Stimulated activated CD4-positive, alpha-beta T cell treated with anti-CD3 and anti-CD28 coated beads, Interleukin-12 subunit alpha, Interleukin-12 subunit beta, amount 100 ng/mL, for 24 hours (primary cell): ENCODE measurements around the gene TMEM117.

Experiments used
- DNase-seq, 2 experiments: peaks; one replicate each; pipeline ENCODE4 v3.0.0-alpha.2; 2020; ENCODE audit warnings: low read depth in 2 of 2

Gene TMEM117

GRCh38 chr12:44379831-44380230 is 544.0 kb downstream of the TMEM117 start:
- no peak for DNase-seq

- no peak for DNase-seq
Measured at GRCh38 chr12:44380861-44381260, 545.0 kb downstream of the TMEM117 start.

- DNase-seq = no peak
Measured at GRCh38 chr12:44381341-44381740, 545.5 kb downstream of the TMEM117 start.

DNA sequence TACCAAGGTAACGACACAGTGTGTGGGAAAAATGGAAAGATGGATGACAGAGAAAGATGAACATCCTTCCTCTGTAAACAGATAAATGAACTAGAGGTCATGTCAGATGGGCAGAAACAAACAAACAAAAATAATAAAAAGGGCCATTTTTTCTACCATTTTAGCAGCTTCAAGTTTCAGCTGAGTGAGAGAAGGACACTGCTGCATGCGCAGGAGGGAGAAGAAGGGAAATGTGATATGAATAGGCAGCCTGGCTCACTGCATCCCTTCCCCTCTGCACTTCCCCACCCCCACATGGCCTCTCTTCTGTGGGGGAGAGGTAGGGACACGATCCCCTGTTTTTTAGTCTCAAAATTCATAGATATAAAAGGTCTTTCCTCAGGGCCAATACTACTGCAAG is 548.3 kb downstream of the TMEM117 start:
- DNase-seq = no peak

GRCh38 chr12:44385964-44386363 is 550.1 kb downstream of the TMEM117 start:
- DNase-seq = no peak

- no peak for DNase-seq
Measured at GRCh38 chr12:44387581-44387980, 551.7 kb downstream of the TMEM117 start.

DNA sequence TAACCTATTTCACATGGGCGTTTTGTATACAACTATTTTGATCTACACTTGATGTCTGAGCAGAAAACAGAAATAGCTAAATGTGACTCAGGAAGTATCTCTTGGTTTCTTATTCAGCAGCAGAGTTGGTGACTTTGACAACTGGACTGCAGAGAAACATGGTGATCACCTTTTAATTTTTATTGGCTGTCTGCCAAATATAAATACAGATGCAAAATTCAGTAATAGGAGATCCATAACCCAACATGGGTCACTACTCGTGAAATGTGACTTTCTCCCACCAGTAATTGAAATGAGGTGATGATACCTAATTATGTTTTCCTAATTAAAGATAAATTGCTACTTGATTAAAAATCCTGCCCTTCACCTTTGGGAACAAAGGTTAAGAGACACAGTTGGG is 553.2 kb downstream of the TMEM117 start:
- no peak for DNase-seq

- no peak for DNase-seq
Measured at GRCh38 chr12:44389896-44390295, 554.0 kb downstream of the TMEM117 start.

DNA sequence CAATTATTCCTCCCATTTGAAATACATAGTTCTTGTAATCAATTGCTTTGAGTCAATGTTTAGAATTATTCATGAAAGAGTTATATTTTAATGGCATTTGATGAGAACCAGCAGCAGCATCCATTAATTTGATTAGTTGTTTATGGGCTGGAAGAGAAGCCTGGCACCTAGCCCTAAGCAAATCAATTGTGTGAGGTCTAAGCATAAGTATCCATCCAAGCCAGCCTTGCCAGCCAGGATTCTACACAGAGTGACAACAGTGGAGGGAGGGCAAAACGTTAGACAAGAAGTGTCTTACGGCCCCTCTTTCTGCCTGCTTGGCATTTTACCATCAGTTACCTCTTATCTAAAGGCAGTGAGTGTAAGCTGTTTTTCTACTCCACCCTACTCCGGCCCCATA is 561.8 kb downstream of the TMEM117 start:
- DNase-seq = no peak

DNA sequence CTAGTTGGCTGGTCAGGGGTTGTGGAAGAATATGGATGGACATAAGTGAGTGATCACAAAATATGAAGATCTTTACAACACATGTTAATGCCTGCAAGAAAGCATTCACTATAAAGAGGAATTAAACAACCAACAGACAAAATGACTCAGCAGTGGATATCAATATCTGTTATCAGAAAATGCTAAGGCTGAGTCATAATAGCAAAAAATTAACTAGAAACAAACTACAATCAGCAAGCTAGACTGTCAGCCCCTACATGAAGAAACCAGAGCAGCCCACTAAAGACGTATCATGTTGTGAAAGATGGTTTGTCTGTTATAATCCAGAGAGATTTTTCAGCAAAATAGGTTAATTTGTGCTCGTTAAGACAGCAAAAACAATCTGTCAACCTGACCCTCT is 567.3 kb downstream of the TMEM117 start:
- no peak for DNase-seq

DNA sequence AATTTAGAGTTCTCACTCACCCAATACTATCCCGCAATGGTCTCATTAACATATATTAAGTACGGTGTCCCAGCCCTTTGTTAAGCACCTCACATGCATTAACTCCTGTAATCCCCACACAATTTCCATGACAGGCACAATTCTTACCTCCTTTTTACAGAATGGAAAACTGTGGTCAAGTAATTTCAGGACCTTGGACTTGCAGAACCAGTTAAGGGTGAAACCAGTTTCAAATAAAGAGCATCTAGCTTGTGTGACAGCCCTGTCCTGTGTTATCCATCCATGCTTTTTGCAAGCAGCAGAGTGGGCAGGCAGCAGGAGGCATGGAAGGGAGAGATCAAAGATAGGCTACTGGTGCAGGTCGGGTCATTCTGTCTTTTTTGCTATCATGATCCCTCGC is 569.4 kb downstream of the TMEM117 start:
- no peak for DNase-seq

DNA sequence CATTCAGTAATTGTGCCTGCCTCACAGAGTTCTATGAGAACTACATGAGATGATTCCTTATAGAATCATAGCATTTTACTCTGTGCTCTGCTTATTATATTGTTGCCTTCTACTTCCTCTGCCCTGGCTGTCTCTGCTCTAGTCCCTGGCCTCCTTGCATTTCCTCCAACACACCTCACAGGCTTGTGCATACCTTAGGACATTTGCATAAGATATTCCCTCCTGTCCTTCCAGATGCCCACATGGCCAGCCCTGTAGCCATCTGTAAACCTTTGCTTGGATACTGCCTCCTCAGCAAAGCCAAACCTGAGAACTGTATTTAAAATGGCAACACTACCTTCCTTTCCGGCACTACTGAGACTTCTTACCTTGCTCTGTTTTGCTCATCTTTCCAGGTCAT is 586.7 kb downstream of the TMEM117 start:
- no peak for DNase-seq

- no peak for DNase-seq
Measured at GRCh38 chr12:44428825-44429224, 592.9 kb downstream of the TMEM117 start.

DNA sequence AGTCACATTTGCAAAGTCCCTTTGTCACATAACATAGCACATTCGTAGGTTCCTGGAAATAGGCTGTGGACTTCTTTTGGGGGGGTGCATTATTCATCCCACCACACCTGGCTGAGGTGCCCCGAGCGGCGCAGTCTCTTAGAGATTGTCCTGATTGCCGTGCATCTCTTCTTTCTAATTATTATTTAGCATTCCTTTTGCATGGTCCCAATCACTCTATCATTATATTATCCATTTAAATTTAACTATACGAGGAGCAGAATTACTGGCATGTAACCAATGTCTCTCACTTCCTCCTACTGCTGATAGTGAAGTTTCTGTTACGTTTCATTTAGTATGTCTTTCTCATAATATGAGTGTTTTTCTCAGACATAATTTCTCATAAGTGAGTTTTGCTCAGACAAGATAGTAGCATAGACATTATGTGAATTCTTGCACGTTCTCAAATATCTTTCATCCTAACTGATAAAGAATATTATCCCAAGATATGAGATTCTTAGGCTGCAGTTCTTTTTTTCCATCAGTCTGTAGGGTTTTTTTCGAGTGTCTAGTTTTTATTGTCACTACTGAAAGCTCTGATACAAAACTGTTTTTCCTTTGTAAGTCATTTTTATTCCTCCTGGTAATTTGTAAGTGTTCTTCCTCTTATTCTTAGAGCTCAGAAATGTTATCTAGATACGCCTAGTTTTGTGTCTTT is 595.9 kb downstream of the TMEM117 start:
- DNase-seq = no peak

- no peak for DNase-seq
Measured at GRCh38 chr12:44433659-44434058, 597.8 kb downstream of the TMEM117 start.

- no peak for DNase-seq
Measured at GRCh38 chr12:44436756-44437155, 600.9 kb downstream of the TMEM117 start.
